ENCODE data around the gene TPPP2.

- TF ChIP-seq TAF1 (IDR thresholded peaks at IDR 0.05; ENCODE audit: borderline replicate concordance, low read depth, low read length) (no peak), CTCF (IDR thresholded peaks at IDR 0.05) (no peak), POLR2AphosphoS5 (IDR thresholded peaks at IDR 0.05; ENCODE audit: low read depth, low read length) (no peak), SIN3A (IDR thresholded peaks at IDR 0.05; ENCODE audit: borderline replicate concordance, low read depth, low read length) (no peak), NFIC (IDR thresholded peaks at IDR 0.05; ENCODE audit: borderline replicate concordance) (no peak), USF2 (IDR thresholded peaks at IDR 0.05; ENCODE audit: borderline replicate concordance, low read depth, low read length) (no peak), YY1 (IDR thresholded peaks at IDR 0.05; ENCODE audit: low read depth) (no peak), TCF12 (IDR thresholded peaks at IDR 0.05) (no peak), ZBTB33 (IDR thresholded peaks at IDR 0.05; ENCODE audit: borderline replicate concordance, low read depth) (no peak), TEAD4 (IDR thresholded peaks at IDR 0.05; ENCODE audit: borderline replicate concordance, insufficient read depth) (no peak)
Measured at GRCh38 chr14:21054768-21055145, 24.7 kb downstream of the TPPP2 start.
